NCI-H526 treated with DMSO at 0.1 percent for 48 hours (cell line): ENCODE data around the gene APPBP2.
"Not testable (repeated sequence)": the region's sequence is repeated elsewhere in the genome, so short reads cannot be mapped to it uniquely, and the experiment has no call there.

ENCODE experiments used
- DNase-seq: peaks from one replicate; lab custom pipeline; 2025; lab: John Stamatoyannopoulos, UW

Gene APPBP2

GRCh38 chr17:60433021-60433997, 92.7 kb downstream of the APPBP2 start:
- DNase-seq = not testable (repeated sequence)

- DNase-seq = not testable (repeated sequence)
Observed at GRCh38 chr17:60430561-60430960, 95.5 kb downstream of the APPBP2 start.

- DNase-seq = not testable (repeated sequence)
Observed at GRCh38 chr17:60428491-60428890, 97.6 kb downstream of the APPBP2 start.

DNA sequence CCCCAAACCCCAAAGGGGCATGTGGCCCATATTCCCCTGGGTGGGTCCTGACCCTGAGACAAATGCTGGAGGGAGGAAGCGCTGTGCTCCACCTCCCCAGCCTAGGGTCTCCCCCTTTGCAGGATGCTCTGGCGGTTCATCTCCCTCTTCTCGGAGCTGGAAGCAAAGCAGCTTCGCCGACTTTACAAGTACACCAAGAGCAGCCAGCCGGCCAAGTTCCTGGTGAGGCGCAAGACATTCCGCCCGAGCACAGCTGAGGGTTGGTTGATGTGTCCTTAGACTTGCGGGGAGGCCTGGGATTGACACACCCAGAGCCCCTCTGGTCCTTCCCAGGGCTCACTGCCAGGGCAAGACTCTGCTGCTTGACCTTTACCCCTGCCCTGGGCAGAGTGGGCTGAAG, 99.4 kb downstream of the APPBP2 start:
- DNase-seq = no peak

DNA sequence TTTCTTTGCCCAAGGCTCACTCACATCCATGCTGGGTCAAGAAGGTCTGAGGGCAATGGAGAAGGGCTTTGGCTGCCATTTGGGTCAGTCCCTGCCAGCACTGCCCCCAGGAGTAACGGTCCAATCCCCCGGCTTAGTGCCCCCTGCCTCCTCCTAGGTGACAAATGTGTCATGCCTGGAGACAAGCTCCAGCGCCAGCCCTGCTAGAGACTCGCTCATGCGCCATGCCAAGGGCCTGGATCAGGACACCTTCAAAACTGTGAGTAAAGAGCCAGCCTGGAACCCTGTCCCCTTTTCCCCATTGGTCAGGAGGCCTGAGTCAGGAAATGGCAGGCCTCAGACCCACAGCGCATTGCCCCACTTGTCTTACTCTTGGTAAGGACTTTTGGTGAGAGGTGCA, 100.4 kb downstream of the APPBP2 start:
- DNase-seq = no peak

GRCh38 chr17:60423865-60424264, 102.2 kb downstream of the APPBP2 start:
- DNase-seq = no peak

- DNase-seq = no peak
Observed at GRCh38 chr17:60422162-60422665, 103.8 kb downstream of the APPBP2 start, which contains the start of gene CHCT1. CHCT1 (plus strand) TSS chr17:60422489; CDS start chr17:60422593, 104 bp downstream.

DNA sequence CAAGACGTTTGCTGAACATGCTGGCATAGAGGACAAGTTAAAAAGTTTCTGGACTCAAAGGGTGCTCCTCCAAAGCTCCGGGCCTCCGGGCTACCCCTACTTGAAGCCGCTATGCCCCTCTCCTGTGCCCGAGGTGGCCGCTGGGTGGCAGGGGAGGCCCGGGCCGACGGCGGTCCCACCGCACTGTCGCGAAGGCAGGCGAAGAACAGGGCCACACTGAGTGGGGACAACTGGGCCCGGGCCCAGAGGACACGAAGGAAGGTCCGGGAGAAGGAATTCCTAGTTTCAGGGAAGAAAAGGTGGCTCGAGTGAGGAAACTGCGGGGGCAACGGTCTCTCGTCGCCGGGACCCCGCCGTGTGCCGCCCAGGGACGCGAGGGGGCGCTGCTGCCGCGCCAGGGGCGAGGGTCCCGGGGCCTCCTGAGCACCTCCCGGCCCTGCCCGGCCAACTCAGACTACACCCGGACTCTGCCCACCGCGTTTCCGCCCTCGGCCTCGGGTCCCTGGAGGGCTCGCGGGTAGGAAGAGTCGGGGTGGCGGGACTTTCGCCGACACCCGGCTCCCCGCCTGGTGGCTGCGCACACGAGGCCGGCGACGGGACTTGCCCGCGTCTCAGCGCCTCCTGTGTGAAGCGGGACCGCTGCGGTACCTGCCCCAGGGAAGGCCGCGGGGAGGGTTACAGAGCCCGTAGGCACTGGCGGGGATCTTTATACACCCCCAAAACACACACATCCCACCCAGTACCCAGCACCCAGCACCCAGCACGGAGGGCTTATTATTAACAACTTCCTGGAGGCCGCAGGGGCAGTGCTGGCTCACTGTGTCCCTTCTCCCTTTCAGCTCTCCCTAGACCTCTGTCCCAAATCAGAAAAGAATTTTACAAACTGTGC, 104.5 kb downstream of the APPBP2 start:
- DNase-seq = peak; percentile 37

GRCh38 chr17:60419875-60420274, 106.2 kb downstream of the APPBP2 start:
- not testable (repeated sequence) for DNase-seq

- DNase-seq = not testable (repeated sequence)
Observed at GRCh38 chr17:60419003-60419402, 107.0 kb downstream of the APPBP2 start.

DNA sequence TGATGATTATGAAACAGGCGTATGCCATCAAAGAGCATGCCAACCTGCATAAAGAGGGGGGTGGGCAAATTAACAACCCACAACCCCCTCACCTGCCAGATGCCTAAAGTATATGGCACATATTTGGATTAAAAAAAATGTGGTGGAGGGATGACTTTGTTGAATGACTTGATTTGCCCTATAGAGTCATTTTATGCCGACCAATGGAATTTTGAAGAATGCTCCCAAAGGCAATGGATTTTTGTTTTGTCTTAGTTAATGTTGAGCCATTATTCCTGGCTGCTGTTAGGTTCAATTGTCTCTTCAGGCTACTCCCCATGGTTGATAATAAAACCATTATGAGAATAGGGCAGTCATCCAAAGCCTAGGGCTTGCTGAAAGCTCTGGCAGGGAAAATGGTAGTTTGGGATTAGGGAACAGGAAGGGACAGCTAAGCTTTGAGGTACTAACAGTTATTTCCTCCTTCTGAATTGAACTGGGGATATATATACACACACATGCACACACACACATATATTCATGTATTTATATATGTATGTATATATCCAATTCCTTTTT, 109.6 kb downstream of the APPBP2 start:
- DNase-seq = no peak

- no peak for DNase-seq
Observed at GRCh38 chr17:60415146-60415545, 110.9 kb downstream of the APPBP2 start.

DNA sequence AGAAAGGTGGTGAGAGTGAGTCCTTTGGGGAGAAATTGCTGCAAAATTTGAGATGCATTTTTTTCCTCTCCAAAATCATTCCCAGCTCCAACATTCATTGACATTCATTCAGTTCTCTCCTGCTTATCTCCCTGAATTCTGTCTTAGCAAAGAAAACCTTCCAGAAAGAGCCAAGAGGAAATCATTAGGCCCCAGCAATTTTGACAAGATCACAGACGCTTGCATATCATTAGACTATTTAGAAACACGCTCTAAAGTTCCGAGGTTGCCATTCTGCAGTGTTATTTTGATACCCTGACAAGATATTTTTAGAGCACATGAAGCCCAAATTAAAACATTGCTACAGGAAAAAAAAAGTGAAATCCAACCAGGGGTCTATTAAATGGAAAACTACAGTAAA, 113.3 kb downstream of the APPBP2 start:
- DNase-seq = no peak

DNA sequence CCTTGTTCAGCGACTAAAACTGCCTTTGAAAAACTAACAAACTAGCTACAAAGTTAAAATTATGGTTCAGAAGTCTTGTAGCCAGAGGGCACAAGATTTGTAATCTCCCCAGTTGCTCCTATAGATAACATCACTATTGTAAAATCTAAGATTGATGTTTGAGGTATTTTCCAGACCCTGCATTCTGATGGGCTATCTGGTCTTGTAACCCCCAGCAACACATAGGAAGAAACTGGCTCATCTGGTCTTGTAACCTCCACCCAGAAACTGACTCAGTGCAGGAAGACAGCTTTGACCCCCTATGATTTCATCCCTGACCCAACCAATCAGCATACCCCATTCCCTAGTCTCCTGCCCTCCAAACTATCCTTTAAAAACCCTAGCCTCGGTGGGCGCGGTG, 116.0 kb downstream of the APPBP2 start:
- no peak for DNase-seq

GRCh38 chr17:60406887-60407286, 119.2 kb downstream of the APPBP2 start:
- no peak for DNase-seq

DNA sequence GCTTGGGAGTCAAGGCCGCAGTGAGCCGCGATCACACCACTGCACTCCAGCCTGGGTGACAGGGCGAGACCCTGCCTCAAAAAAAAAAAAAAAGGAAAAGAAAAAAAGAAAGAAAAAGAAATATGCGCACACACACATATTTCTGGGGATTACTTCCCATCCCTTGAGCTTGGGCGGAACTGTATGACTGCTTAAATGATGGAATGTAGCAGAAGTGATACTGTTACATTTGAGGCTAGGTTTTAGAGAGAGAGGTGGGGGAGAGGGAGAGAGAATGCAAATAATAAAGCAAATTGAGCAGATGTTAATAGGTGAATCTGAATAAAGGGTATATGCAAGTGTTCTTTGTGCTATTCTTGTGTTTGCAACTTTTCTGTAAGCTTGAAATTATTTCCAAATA, 122.1 kb downstream of the APPBP2 start:
- DNase-seq = no peak

GRCh38 chr17:60403523-60403810, 122.6 kb downstream of the APPBP2 start:
- no peak for DNase-seq

DNA sequence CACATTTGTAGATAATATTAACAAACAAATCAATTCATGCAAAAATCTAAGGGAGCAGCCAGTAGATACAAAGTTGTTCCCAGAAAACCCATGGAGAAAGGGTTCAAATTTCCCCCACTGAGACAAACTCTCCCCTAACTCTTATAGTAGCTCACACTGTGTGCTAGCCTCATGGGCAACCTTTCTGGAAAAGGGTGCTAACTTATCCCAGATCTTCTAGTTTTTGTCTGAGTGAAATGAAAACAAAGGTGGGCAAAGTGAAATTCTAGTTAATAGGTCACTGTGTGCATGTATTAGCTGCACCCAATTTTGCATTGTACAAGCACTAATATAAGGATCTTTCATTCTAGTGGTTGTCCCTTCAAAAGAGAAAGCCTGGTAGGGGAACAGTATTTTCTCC, 124.2 kb downstream of the APPBP2 start:
- no peak for DNase-seq

GRCh38 chr17:60398227-60398959, 127.6 kb downstream of the APPBP2 start:
- no peak for DNase-seq

DNA sequence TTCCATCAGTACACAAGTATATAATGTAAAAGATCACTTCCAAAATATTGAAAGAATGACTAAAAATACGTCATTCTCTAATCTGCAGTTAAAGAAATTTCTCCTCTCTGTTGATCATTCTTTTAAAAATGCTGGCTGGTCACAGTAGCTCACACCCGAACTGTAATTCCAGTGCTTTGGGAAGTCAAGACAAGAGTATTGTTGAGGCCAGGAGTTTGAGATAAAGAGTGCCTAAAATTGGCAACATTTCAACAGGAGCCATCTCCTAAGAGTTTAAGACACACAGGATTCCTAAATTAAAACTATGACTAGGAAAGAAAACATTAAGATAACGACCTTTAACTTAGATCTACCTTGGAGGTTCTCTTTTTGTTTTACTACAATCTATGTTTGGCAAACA, 129.6 kb downstream of the APPBP2 start:
- DNase-seq = no peak

- DNase-seq = no peak
Observed at GRCh38 chr17:60395508-60396065, 130.5 kb downstream of the APPBP2 start.
